ENCODE data around the gene FAP.

DNA sequence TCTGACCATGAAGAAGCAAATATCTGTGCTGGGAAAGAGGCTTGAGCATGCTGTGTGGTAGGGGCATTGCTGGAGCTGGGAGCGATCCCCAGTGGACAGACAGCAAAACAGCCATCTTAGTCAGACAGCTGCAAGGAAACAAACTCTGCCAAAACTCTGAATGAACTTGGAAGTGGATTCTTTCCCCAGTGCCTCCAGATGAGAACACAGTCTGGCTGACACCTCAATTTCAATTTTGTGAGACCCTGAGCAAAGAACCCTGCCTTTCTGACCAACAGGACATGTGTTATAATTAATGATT is 23.2 kb upstream of the FAP start:
- TF ChIP-seq, protein P1, sequence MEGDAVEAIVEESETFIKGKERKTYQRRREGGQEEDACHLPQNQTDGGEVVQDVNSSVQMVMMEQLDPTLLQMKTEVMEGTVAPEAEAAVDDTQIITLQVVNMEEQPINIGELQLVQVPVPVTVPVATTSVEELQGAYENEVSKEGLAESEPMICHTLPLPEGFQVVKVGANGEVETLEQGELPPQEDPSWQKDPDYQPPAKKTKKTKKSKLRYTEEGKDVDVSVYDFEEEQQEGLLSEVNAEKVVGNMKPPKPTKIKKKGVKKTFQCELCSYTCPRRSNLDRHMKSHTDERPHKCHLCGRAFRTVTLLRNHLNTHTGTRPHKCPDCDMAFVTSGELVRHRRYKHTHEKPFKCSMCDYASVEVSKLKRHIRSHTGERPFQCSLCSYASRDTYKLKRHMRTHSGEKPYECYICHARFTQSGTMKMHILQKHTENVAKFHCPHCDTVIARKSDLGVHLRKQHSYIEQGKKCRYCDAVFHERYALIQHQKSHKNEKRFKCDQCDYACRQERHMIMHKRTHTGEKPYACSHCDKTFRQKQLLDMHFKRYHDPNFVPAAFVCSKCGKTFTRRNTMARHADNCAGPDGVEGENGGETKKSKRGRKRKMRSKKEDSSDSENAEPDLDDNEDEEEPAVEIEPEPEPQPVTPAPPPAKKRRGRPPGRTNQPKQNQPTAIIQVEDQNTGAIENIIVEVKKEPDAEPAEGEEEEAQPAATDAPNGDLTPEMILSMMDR (IDR thresholded peaks at IDR 0.05) = no peak
- no peak for TF ChIP-seq POLR2A (IDR thresholded peaks at IDR 0.05)
- no peak for TF ChIP-seq EP300 (IDR thresholded peaks at IDR 0.05)

All from gastroesophageal sphincter (tissue), 3 donors.